T1000 (cell line): ENCODE data around the gene IMPDH1.
A peak's percentile ranks its signal among the peaks of the same experiment; 100 is the strongest.

Experiments used
- DNase-seq: peaks from one replicate; lab custom pipeline; 2025; ENCODE audit warnings: mixed read lengths; lab: John Stamatoyannopoulos, UW

The IMPDH1 gene

DNA sequence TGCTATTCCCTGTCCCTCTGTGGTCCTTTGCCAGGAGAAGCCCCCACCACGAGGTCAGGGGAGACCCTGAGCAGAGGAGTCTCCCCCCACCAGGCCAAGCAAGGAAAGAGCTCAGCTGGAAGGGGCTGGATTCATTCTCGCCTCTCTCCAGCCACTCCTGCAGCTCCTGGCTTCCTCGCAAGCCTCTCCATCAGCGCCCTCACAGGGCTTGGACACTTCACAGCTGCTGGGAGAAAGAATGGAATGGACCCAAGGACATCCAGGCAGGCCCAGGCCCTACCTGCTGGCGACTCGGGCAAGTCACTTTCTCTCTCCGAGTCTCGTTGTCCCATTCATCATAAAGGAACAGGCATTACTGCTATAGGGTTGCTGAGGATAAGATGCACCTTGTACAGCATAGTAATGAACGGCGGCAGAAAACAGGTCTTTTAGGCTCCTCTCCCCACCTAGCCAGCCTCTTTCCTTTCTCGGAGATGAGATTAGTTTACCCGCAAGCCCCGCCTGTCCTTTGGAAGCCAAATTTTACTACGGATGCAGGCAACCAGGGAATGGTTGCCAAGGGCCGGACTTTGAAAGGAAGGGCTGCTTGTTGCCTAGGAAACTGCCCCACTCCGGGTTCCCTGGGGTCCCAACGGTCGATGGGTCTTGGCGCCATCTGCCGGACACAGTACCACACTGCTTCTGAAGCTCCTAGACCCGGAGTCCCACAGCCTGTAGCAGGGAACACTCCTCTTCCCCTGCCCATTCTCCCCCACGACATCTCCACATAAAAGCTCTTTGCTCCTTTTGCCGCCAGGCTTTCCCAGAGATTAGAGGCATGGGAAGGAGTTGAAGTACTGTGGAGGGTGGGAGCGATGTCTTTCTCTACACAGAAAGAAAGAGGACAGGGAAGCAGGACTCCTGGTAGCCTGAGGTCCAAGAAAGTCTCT lies 22.3 kb downstream of the IMPDH1 start:
- peak; percentile 49 for DNase-seq

- no peak for DNase-seq
Measured at GRCh38 chr7:128385988-128386925, 23.5 kb downstream of the IMPDH1 start.

DNA sequence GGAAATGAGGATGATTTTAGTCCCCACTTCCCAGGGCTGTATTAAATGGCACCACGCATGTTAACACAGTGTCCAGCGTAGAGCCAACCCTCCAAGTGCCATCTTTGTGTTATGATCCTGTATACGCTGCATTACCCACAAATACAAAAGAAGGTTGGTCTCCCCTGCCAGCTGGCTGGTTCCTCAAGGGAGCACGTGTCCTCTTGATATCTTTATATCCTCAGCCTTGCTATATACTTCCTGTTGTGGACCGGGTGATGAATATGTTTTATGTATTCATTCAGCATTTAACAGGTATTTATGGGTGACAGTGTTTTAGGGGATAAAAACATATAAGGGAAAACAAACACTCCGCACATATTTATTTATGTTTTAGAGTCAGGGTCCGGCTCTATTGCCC lies 25.1 kb downstream of the IMPDH1 start:
- no peak for DNase-seq

DNA sequence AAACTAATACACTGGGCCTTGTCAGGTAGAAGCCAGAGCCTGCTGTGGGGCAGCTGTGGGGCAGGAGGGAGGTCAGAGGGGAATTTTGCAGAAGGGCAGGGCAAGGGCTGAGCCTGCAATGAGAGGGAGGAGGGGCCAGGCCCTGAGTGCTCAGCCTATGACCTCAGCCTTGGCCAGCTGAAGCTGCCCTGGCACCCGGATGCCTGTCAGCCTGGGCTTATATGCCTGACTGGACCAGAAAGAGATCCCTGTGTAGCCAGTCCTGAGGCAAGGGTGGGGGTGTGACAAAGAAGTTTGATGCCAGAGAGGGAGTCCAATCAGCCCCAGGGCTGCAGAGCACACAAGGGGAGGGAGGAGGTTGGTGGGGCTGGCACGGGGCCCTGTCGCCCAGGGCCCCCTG lies 26.0 kb downstream of the IMPDH1 start:
- DNase-seq = no peak

- no peak for DNase-seq
Measured at GRCh38 chr7:128381161-128381821, 28.5 kb downstream of the IMPDH1 start.

GRCh38 chr7:128380483-128381106 lies 29.2 kb downstream of the IMPDH1 start:
- no peak for DNase-seq

GRCh38 chr7:128379900-128380479 lies 29.8 kb downstream of the IMPDH1 start:
- DNase-seq = no peak

GRCh38 chr7:128378637-128379036 lies 31.1 kb downstream of the IMPDH1 start:
- DNase-seq = no peak

DNA sequence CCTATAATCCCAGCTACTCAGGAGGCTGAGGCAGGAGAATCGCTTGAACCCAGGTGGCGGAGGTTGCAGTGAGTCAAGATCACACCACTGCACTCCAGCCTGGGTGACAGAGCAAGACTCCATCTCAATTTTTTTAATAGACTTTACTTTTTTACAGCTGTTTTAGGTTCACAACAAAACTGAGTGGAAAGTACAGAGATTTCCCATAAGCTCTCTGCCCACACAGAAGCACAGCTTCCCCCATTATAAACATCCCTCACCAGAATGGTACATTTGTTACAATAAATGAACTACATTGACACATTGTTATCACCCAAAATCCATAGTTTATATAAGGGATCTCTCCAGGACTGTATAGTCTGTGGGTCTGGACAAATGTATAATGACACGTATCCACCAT lies 33.7 kb downstream of the IMPDH1 start:
- DNase-seq = no peak

- no peak for DNase-seq
Measured at GRCh38 chr7:128374041-128374440, 35.7 kb downstream of the IMPDH1 start.

GRCh38 chr7:128373606-128374005 lies 36.2 kb downstream of the IMPDH1 start:
- no peak for DNase-seq

- DNase-seq = no peak
Measured at GRCh38 chr7:128370491-128370890, 39.3 kb downstream of the IMPDH1 start.

- no peak for DNase-seq
Measured at GRCh38 chr7:128366986-128367385, 42.8 kb downstream of the IMPDH1 start.

GRCh38 chr7:128366300-128366699 lies 43.5 kb downstream of the IMPDH1 start:
- no peak for DNase-seq

DNA sequence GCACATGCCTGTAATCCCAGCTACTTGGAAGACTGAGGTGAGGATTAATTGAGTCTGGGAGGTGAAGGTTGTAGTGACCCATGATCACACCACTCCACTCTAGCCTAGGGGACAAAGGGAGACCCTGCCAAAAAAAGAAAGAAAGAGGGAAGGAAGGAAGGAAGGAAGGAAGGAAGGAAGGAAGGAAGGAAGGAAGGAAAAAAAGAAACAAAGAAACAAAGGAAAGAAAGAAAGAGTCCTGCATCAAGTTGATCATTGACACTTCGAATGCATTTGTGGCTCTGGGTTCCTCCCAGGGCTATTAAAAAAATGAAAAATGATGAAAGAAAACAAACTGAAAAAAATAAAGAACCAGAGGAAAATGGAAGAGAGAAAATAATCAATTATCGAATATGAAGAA lies 44.4 kb downstream of the IMPDH1 start:
- DNase-seq = no peak

DNA sequence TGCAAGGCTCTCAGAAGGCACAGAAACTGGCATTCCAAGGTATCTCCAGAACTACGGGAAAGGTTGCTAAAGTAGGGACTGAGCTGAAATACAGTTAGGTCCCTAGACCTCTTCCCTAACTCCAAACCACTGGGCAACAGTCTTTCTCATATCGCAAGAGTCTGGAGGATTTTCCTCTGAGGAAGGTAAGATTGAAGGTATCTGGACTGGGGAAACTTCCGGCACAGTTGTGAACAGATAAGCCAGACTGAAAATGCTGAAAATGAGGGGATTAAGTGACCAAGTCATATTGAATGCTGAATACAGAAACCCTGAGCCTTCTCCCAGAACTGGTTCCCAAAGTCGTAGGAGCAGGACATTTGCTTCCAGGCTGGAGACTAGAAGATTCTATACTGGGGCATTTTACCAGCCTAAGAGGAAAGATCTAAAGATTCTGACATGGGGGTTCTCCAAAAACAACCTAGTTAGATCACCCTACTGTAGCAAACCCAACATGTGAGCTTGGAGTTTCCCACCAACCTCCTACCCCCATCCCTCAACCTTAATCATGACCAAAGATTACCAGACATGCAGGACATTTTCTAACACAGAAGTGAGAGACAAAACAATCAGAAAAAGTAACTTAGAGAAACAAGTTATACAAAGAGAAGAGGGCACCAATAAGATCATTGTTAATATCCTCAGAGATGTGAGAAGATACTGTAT lies 45.5 kb downstream of the IMPDH1 start:
- no peak for DNase-seq

- no peak for DNase-seq
Measured at GRCh38 chr7:128363261-128363721, 46.5 kb downstream of the IMPDH1 start.

DNA sequence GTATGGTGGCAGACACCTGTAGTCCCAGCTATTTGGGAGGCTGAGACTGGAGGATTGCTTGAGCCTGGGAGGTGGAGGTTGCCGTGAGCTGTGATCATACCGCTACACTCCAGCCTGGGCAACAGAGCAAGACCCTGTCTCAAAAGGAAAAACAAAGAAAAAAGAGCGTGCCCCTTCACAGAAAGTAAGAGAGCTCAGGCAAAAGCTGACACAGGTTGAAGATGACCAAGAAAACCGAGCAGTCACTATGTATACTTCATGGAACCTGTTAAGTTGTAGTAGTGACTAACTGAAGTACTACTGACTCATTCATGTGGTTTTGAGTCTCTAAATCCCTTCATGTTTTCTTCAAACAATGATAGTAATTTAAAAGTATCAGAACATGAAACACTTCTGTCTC lies 47.1 kb downstream of the IMPDH1 start:
- DNase-seq = no peak

- DNase-seq = no peak
Measured at GRCh38 chr7:128361411-128362379, 48.1 kb downstream of the IMPDH1 start, which contains the start of gene PRRT4. Gene PRRT4 (minus strand): TSS chr7:128361690.
